DMS 273 (cell line): ENCODE results near the gene ACKR2.
"Not testable (repeated sequence)": the region's sequence is repeated elsewhere in the genome, so short reads cannot be mapped to it uniquely, and the experiment has no call there.

Source experiments
- DNase-seq: peaks from one replicate; lab custom pipeline; 2025; ENCODE audit not compliant: unreplicated experiment; lab: John Stamatoyannopoulos, UW

Gene ACKR2

GRCh38 chr3:42855219-42855546 is 45.9 kb downstream of the ACKR2 start:
- DNase-seq, result no peak

- no peak for DNase-seq
Observed at GRCh38 chr3:42855547-42856380, 46.5 kb downstream of the ACKR2 start.

- no peak for DNase-seq
Observed at GRCh38 chr3:42856544-42856943, 47.3 kb downstream of the ACKR2 start.

GRCh38 chr3:42864321-42864950 is 55.2 kb downstream of the ACKR2 start:
- DNase-seq, result no peak

- DNase-seq, result no peak
Observed at GRCh38 chr3:42865256-42865655, 56.0 kb downstream of the ACKR2 start.

GRCh38 chr3:42867138-42867537 is 57.9 kb downstream of the ACKR2 start:
- DNase-seq, result no peak

GRCh38 chr3:42868841-42869240 is 59.6 kb downstream of the ACKR2 start:
- no peak for DNase-seq

GRCh38 chr3:42871592-42872196 is 62.4 kb downstream of the ACKR2 start:
- peak; percentile 29 for DNase-seq

- no peak for DNase-seq
Observed at GRCh38 chr3:42872718-42873117, 63.5 kb downstream of the ACKR2 start.

- no peak for DNase-seq
Observed at GRCh38 chr3:42873221-42873982, 64.2 kb downstream of the ACKR2 start.

GRCh38 chr3:42874749-42875148 is 65.5 kb downstream of the ACKR2 start:
- DNase-seq, result no peak

- no peak for DNase-seq
Observed at GRCh38 chr3:42875325-42876151, 66.3 kb downstream of the ACKR2 start, which contains the start of gene CYP8B1. Gene CYP8B1, minus strand, starts transcription at chr3:42875879. Its CDS starts 63 bp downstream, at chr3:42875816.

- no peak for DNase-seq
Observed at GRCh38 chr3:42876401-42876800, 67.2 kb downstream of the ACKR2 start.

GRCh38 chr3:42876940-42877720 is 67.9 kb downstream of the ACKR2 start:
- DNase-seq, result no peak

- no peak for DNase-seq
Observed at GRCh38 chr3:42877881-42878280, 68.6 kb downstream of the ACKR2 start.

- DNase-seq, result no peak
Observed at GRCh38 chr3:42880183-42880582, 70.9 kb downstream of the ACKR2 start.

GRCh38 chr3:42880601-42881451 is 71.6 kb downstream of the ACKR2 start:
- DNase-seq, result peak; percentile 89

- DNase-seq, result not testable (repeated sequence)
Observed at GRCh38 chr3:42883251-42883930, 74.1 kb downstream of the ACKR2 start.
